ENCODE results near the gene NTM. TPM values are rescaled to one million over a fixed set of nuclear protein-coding genes. Genes with fewer than 3 reads are reported as not detected.

Gene NTM
- total RNA-seq, 4 donors from 2014 or later = 3.6 to 11.8 (median 7.8) TPM

GRCh38 chr11:131893988-131894387 lies 523.6 kb downstream of the NTM start:
- peaks cover 5 to 16% (median 5%) of the 10 kb centered on the region in 3 donors for H3K4me1 ChIP-seq
- no peak for ATAC-seq
- H3K9me3 ChIP-seq = peaks cover 0 to 7% (median 0%) of the 10 kb centered on the region in 3 donors
- no peak overlapping the region for H3K27ac ChIP-seq
- H3K4me3 ChIP-seq = no peak overlapping the region
- WGBS, 2 donors (ENCODE audit: low coverage in 1 of 2) = 89 to 96% methylated on average over 3 to 5 of the region's 5 CpGs
- H3K36me3 ChIP-seq = no peaks in the 10 kb centered on the region
- TF ChIP-seq POLR2A (IDR thresholded peaks at IDR 0.05) (no peak), CTCF (IDR thresholded peaks at IDR 0.05) (no peak), EP300 (IDR thresholded peaks at IDR 0.05) (no peak)
- no peaks in the 10 kb centered on the region for H3K27me3 ChIP-seq

GRCh38 chr11:131894615-131895544 lies 524.5 kb downstream of the NTM start:
- no peak for ATAC-seq
- H3K4me3 ChIP-seq = no peak overlapping the region
- H3K9me3 ChIP-seq = peaks cover 0 to 7% (median 0%) of the 10 kb centered on the region in 3 donors
- H3K27ac ChIP-seq = no peak overlapping the region
- no peak for TF ChIP-seq EP300 (IDR thresholded peaks at IDR 0.05)
- TF ChIP-seq POLR2A (IDR thresholded peaks at IDR 0.05) = no peak
- no peak for TF ChIP-seq POLR2AphosphoS5 (IDR thresholded peaks at IDR 0.05)
- no peak for TF ChIP-seq CTCF (IDR thresholded peaks at IDR 0.05)
- no peaks in the 10 kb centered on the region for H3K36me3 ChIP-seq
- H3K4me1 ChIP-seq = peaks cover 0 to 7% (median under 1%) of the 10 kb centered on the region in 3 donors
- WGBS, 2 donors (ENCODE audit: low coverage in 1 of 2) = 51 to 67% methylated on average over 4 to 6 of the region's 10 CpGs
- no peaks in the 10 kb centered on the region for H3K27me3 ChIP-seq

GRCh38 chr11:131895865-131896264 lies 525.5 kb downstream of the NTM start:
- no peak for TF ChIP-seq CTCF (IDR thresholded peaks at IDR 0.05)
- no peak for TF ChIP-seq POLR2AphosphoS5 (IDR thresholded peaks at IDR 0.05)
- no peak for TF ChIP-seq POLR2A (IDR thresholded peaks at IDR 0.05)
- TF ChIP-seq EP300 (IDR thresholded peaks at IDR 0.05) = no peak
- H3K4me3 ChIP-seq = no peak overlapping the region
- H3K9me3 ChIP-seq = peaks cover 0 to 7% (median 0%) of the 10 kb centered on the region in 3 donors
- no peak overlapping the region for H3K27ac ChIP-seq
- no peaks in the 10 kb centered on the region for H3K36me3 ChIP-seq
- H3K27me3 ChIP-seq = no peaks in the 10 kb centered on the region
- ATAC-seq = no peak
- H3K4me1 ChIP-seq = no peaks in the 10 kb centered on the region
- 7 to 32% methylated on average over 2 of the region's 2 CpGs for WGBS, 2 donors (ENCODE audit: low coverage in 1 of 2)

GRCh38 chr11:131896978-131897615 lies 526.7 kb downstream of the NTM start:
- no peaks in the 10 kb centered on the region for H3K36me3 ChIP-seq
- TF ChIP-seq POLR2A (IDR thresholded peaks at IDR 0.05) (no peak), EP300 (IDR thresholded peaks at IDR 0.05) (no peak), POLR2AphosphoS5 (IDR thresholded peaks at IDR 0.05) (no peak), CTCF (IDR thresholded peaks at IDR 0.05) (no peak)
- no peaks in the 10 kb centered on the region for H3K27me3 ChIP-seq
- no peaks in the 10 kb centered on the region for H3K4me1 ChIP-seq
- ATAC-seq = no peak
- peak overlapping the region in 1 of 4 donors; percentile 49 for H3K27ac ChIP-seq
- WGBS, 2 donors (ENCODE audit: low coverage in 1 of 2) = 83% methylated on average over 7 of the region's 8 CpGs; no CpG with 5 or more reads in 1 of the 2 donors
- peaks cover 0 to 7% (median 0%) of the 10 kb centered on the region in 3 donors for H3K9me3 ChIP-seq
- no peak overlapping the region for H3K4me3 ChIP-seq
